Measurements from ENCODE around the gene SLC7A1. TPM values are rescaled to one million over a fixed set of nuclear protein-coding genes. Genes with fewer than 3 reads are reported as not detected.

The SLC7A1 gene
- total RNA-seq, 3 donors from 2014 or later = 6.6 to 15.4 (median 12.7) TPM

- no peaks in the 10 kb centered on the region for H3K4me1 ChIP-seq
- no peak for DNase-seq (ENCODE audit: low spot score in 2 of 2)
- no peaks in the 10 kb centered on the region for H3K36me3 ChIP-seq
- no peak overlapping the region for H3K27ac ChIP-seq
- intact Hi-C loops (cut with DNase I; ENCODE audit: low total_unique reads) = loop anchor here (5.0 kb wide), 1 partner anchor 1457 kb away; no protein-coding TSS in a partner anchor
- no peak overlapping the region for H3K4me3 ChIP-seq
- H3K27me3 ChIP-seq = peaks cover 0 to 16% of the 10 kb centered on the region in 2 donors
- TF ChIP-seq CTCF (IDR thresholded peaks at IDR 0.05) (no peak), POLR2AphosphoS5 (IDR thresholded peaks at IDR 0.05) (no peak), POLR2A (IDR thresholded peaks at IDR 0.05) (no peak)
- no peaks in the 10 kb centered on the region for H3K9me3 ChIP-seq
These were observed 85.4 kb downstream of the SLC7A1 start for GRCh38 chr13:29509999-29510589.

- Histone ChIP-seq H3K9me3 (no peaks in the 10 kb centered on the region), H3K27ac (no peak overlapping the region), H3K4me1 (no peaks in the 10 kb centered on the region), H3K27me3 (peaks cover 0 to 25% of the 10 kb centered on the region in 2 donors), H3K36me3 (no peaks in the 10 kb centered on the region), H3K4me3 (no peak overlapping the region)
- no peak for DNase-seq (ENCODE audit: low spot score in 2 of 2)
- intact Hi-C loops (cut with DNase I; ENCODE audit: low total_unique reads) = loop anchor here (5.0 kb wide), 1 partner anchor 1458 kb away; no protein-coding TSS in a partner anchor
- no peak for TF ChIP-seq CTCF (IDR thresholded peaks at IDR 0.05)
- no peak for TF ChIP-seq POLR2A (IDR thresholded peaks at IDR 0.05)
These were observed 86.6 kb downstream of the SLC7A1 start for GRCh38 chr13:29508876-29509252.

- TF ChIP-seq CTCF (IDR thresholded peaks at IDR 0.05) = peak; percentile 74 to 95 (median 95)
- TF ChIP-seq POLR2A (IDR thresholded peaks at IDR 0.05) = no peak
- TF ChIP-seq POLR2AphosphoS5 (IDR thresholded peaks at IDR 0.05) = peak in 2 of 3 donors; percentile 54 to 59
- peak; percentile 80 to 87 for DNase-seq (ENCODE audit: low spot score in 2 of 2)
- peaks cover 0 to 25% of the 10 kb centered on the region in 2 donors for H3K27me3 ChIP-seq
- no peaks in the 10 kb centered on the region for H3K36me3 ChIP-seq
- no peaks in the 10 kb centered on the region for H3K9me3 ChIP-seq
- H3K4me3 ChIP-seq = no peak overlapping the region
- intact Hi-C loops (cut with DNase I; ENCODE audit: low total_unique reads) = loop anchor here (5.0 kb wide), 1 partner anchor 1459 kb away; no protein-coding TSS in a partner anchor
- no peaks in the 10 kb centered on the region for H3K4me1 ChIP-seq
- H3K27ac ChIP-seq = no peak overlapping the region
These were observed 87.2 kb downstream of the SLC7A1 start for GRCh38 chr13:29508130-29508875.

- TF ChIP-seq POLR2AphosphoS5 (IDR thresholded peaks at IDR 0.05) (no peak), CTCF (IDR thresholded peaks at IDR 0.05) (no peak), POLR2A (IDR thresholded peaks at IDR 0.05) (no peak)
- no peaks in the 10 kb centered on the region for H3K9me3 ChIP-seq
- intact Hi-C loops (cut with DNase I; ENCODE audit: low total_unique reads) = loop anchor here (5.0 kb wide), 1 partner anchor 1460 kb away; no protein-coding TSS in a partner anchor
- no peak overlapping the region for H3K4me3 ChIP-seq
- H3K27ac ChIP-seq = no peak overlapping the region
- no peaks in the 10 kb centered on the region for H3K36me3 ChIP-seq
- no peak for DNase-seq (ENCODE audit: low spot score in 2 of 2)
- H3K27me3 ChIP-seq = peaks cover 0 to 25% of the 10 kb centered on the region in 2 donors
- H3K4me1 ChIP-seq = no peaks in the 10 kb centered on the region
These were observed 88.1 kb downstream of the SLC7A1 start for GRCh38 chr13:29507356-29507755.

- no peaks in the 10 kb centered on the region for H3K4me1 ChIP-seq
- intact Hi-C loops (cut with DNase I; ENCODE audit: low total_unique reads) = loop anchor here (5.0 kb wide), 1 partner anchor 1461 kb away; no protein-coding TSS in a partner anchor
- no peak for DNase-seq (ENCODE audit: low spot score in 2 of 2)
- no peak overlapping the region for H3K27ac ChIP-seq
- H3K4me3 ChIP-seq = no peak overlapping the region
- H3K36me3 ChIP-seq = no peaks in the 10 kb centered on the region
- TF ChIP-seq CTCF (IDR thresholded peaks at IDR 0.05) = no peak
- TF ChIP-seq POLR2AphosphoS5 (IDR thresholded peaks at IDR 0.05) = no peak
- peaks cover 0 to 25% of the 10 kb centered on the region in 2 donors for H3K27me3 ChIP-seq
- H3K9me3 ChIP-seq = no peaks in the 10 kb centered on the region
These were observed 89.5 kb downstream of the SLC7A1 start for GRCh38 chr13:29505950-29506349.

Measured in breast epithelium (tissue), 4 donors.